WERI-Rb-1 (cell line): ENCODE data around the gene ABCA12.

Experiments
- DNase-seq: peaks from one replicate; pipeline ENCODE4 v3.0.0-alpha.2; 2020
- H3K27ac ChIP-seq: fragments of 250-450 bp; sonication (Bioruptor Pico); 2 replicates; pipeline ENCODE4 v1.5.1; 2020; ENCODE audit warnings: mild to moderate bottlenecking, moderate library complexity
- H3K27me3 ChIP-seq: fragments of 250-450 bp; sonication (Bioruptor Pico); 2 replicates; pipeline ENCODE4 v1.5.1; 2021; ENCODE audit warnings: mild to moderate bottlenecking, low read depth, moderate library complexity; ENCODE audit not compliant: insufficient read depth, severe bottlenecking
- H3K36me3 ChIP-seq: fragments of 250-450 bp; sonication (Bioruptor Pico); 2 replicates; pipeline ENCODE4 v1.5.1; 2020; ENCODE audit warnings: mild to moderate bottlenecking, moderate library complexity
- H3K4me3 ChIP-seq: 2 replicates; pipeline ENCODE4 v1.5.1; 2011; ENCODE audit warnings: low read depth, mild to moderate bottlenecking, control low read depth, low read length
- H3K9me3 ChIP-seq: fragments of 250-450 bp; sonication (Bioruptor Pico); 2 replicates; pipeline ENCODE4 v1.5.1; 2021; ENCODE audit warnings: mild to moderate bottlenecking, moderate library complexity; ENCODE audit not compliant: severe bottlenecking
- TF ChIP-seq, protein P1 (sequence below): IDR thresholded peaks from 2 replicates; pipeline ENCODE4 v1.5.1; 2011; ENCODE audit warnings: low read depth, mild to moderate bottlenecking, control low read depth, inconsistent platforms, low read length

The ABCA12 gene

DNA sequence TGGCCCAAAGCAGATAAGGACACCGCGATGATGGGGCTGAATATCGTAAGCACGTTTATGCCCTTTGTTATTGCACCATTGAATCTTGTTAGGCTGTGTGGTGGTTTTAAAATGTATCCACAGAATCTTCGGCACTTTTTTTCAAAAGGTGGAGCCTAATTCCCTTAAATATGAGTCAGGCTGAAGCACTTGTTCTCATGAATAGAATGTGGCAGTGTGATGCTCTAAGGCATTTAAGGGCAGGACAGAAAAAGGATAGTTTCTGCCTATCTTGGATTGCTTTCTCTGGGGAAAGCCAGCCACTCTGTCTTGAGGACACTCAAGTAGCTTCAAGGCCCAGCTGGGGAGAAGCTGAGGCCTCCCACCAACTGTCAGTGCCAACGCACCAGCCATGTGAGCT, 39.6 kb downstream of the ABCA12 start:
- H3K4me3 ChIP-seq = no peak overlapping the region
- H3K27ac ChIP-seq = no peak overlapping the region
- no peak for DNase-seq
- H3K9me3 ChIP-seq = no peaks in the 10 kb centered on the region
- TF ChIP-seq, protein P1, sequence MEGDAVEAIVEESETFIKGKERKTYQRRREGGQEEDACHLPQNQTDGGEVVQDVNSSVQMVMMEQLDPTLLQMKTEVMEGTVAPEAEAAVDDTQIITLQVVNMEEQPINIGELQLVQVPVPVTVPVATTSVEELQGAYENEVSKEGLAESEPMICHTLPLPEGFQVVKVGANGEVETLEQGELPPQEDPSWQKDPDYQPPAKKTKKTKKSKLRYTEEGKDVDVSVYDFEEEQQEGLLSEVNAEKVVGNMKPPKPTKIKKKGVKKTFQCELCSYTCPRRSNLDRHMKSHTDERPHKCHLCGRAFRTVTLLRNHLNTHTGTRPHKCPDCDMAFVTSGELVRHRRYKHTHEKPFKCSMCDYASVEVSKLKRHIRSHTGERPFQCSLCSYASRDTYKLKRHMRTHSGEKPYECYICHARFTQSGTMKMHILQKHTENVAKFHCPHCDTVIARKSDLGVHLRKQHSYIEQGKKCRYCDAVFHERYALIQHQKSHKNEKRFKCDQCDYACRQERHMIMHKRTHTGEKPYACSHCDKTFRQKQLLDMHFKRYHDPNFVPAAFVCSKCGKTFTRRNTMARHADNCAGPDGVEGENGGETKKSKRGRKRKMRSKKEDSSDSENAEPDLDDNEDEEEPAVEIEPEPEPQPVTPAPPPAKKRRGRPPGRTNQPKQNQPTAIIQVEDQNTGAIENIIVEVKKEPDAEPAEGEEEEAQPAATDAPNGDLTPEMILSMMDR = no peak
- no peaks in the 10 kb centered on the region for H3K27me3 ChIP-seq
- no peaks in the 10 kb centered on the region for H3K36me3 ChIP-seq

DNA sequence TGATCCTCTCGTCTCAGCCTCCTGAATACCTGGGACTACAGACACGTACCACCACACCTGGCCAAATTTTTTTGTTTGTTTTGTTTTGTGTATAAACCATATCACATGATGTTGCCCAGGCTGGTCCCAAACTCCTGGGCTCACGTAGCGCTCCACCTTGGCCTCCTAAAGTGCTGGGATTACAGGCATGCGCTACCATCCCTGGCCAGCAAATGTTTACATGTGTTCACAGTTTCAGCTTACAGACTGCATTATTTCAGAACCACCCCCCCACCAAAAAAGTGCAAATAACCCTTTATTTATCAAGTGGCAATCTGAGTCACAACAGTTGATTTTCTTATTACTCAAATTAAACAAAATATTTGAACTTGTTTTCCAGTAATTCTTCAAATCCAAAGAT, 54.3 kb downstream of the ABCA12 start:
- no peak overlapping the region for H3K27ac ChIP-seq
- no peaks in the 10 kb centered on the region for H3K27me3 ChIP-seq
- no peak for DNase-seq
- TF ChIP-seq, protein P1 = no peak
- no peak overlapping the region for H3K4me3 ChIP-seq
- no peaks in the 10 kb centered on the region for H3K9me3 ChIP-seq
- no peaks in the 10 kb centered on the region for H3K36me3 ChIP-seq

- TF ChIP-seq, protein P1 = no peak
Observed at GRCh38 chr2:215083146-215083545, 55.3 kb downstream of the ABCA12 start.

GRCh38 chr2:215082446-215082845, 56.0 kb downstream of the ABCA12 start:
- TF ChIP-seq, protein P1 = no peak
- DNase-seq = no peak
- no peaks in the 10 kb centered on the region for H3K36me3 ChIP-seq
- H3K27ac ChIP-seq = no peak overlapping the region
- H3K27me3 ChIP-seq = no peaks in the 10 kb centered on the region
- H3K9me3 ChIP-seq = no peaks in the 10 kb centered on the region
- H3K4me3 ChIP-seq = no peak overlapping the region

More at GRCh38 chr2:215083146-215083545, 55.3 kb downstream of the ABCA12 start:
- Histone ChIP-seq H3K27ac (no peak overlapping the region), H3K9me3 (no peaks in the 10 kb centered on the region), H3K27me3 (no peaks in the 10 kb centered on the region), H3K36me3 (no peaks in the 10 kb centered on the region), H3K4me3 (no peak overlapping the region)
- DNase-seq = no peak

DNA sequence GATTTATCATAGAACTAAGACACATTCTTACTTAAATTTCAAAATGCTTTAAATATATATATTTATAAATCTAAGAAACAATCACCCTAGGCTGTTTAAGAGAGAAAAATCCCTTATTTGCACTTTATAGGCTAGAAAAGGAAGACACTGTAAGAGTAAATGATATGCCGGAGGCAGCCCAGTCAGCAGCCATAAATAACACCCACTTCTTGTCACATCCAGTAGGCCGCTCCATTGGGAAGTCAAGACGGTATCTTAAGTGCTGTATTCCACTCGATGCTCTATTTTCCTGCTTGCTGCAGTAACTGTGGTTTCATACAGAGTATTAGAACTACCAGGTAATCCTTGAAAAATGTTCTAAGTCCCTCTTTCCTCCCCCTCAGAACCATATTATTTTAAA, 57.9 kb downstream of the ABCA12 start:
- Histone ChIP-seq H3K36me3 (no peaks in the 10 kb centered on the region), H3K27ac (no peak overlapping the region), H3K9me3 (no peaks in the 10 kb centered on the region), H3K27me3 (no peaks in the 10 kb centered on the region), H3K4me3 (no peak overlapping the region)
- DNase-seq = no peak
- TF ChIP-seq, protein P1 = no peak

- Histone ChIP-seq H3K27me3 (no peaks in the 10 kb centered on the region), H3K36me3 (no peaks in the 10 kb centered on the region), H3K9me3 (no peaks in the 10 kb centered on the region), H3K27ac (no peak overlapping the region), H3K4me3 (no peak overlapping the region)
- DNase-seq = no peak
- TF ChIP-seq, protein P1 = no peak
Observed at GRCh38 chr2:215071676-215072075, 66.8 kb downstream of the ABCA12 start.
